HEK293 (cell line): ENCODE measurements around the gene GPR162.

Source experiments
- GLIS2 ChIP-seq: fragments of 450-650 bp; formaldehyde crosslinking; IDR thresholded peaks from 2 replicates; pipeline ENCODE4 v1.5.1; 2016; ENCODE audit warnings: missing biosample characterization, missing genetic modification characterization
- MZF1 ChIP-seq: fragments of 450-650 bp; formaldehyde crosslinking; IDR thresholded peaks from 2 replicates; pipeline ENCODE4 v1.5.1; 2017; ENCODE audit warnings: missing biosample characterization, missing genetic modification characterization, borderline replicate concordance
- PATZ1 ChIP-seq: fragments of 450-650 bp; formaldehyde crosslinking; IDR thresholded peaks from 2 replicates; pipeline ENCODE4 v1.5.1; 2016; ENCODE audit warnings: missing biosample characterization, missing genetic modification characterization
- PBX3 ChIP-seq: sonication (generic); formaldehyde crosslinking; IDR thresholded peaks from 2 replicates; pipeline ENCODE4 v1.8.1; 2022; ENCODE audit warnings: mild to moderate bottlenecking, moderate library complexity, missing genetic modification reagents
- REST ChIP-seq: fragments of 450-650 bp; formaldehyde crosslinking; IDR thresholded peaks from 2 replicates; pipeline ENCODE4 v1.5.1; 2016; ENCODE audit warnings: missing biosample characterization, missing genetic modification characterization
- YY1 ChIP-seq: fragments of 450-650 bp; formaldehyde crosslinking; IDR thresholded peaks from 2 replicates; pipeline ENCODE4 v1.5.1; 2018; ENCODE audit warnings: missing biosample characterization, missing genetic modification characterization
- ZBTB10 ChIP-seq: fragments of 450-650 bp; formaldehyde crosslinking; IDR thresholded peaks from 2 replicates; pipeline ENCODE4 v1.5.1; 2016; ENCODE audit warnings: missing biosample characterization, missing genetic modification characterization
- ZBTB26 ChIP-seq: fragments of 450-650 bp; formaldehyde crosslinking; optimal IDR thresholded peaks from 2 replicates; pipeline ENCODE3; 2016; ENCODE audit warnings: missing biosample characterization, mild to moderate bottlenecking, missing genetic modification characterization
- ZNF133 ChIP-seq: fragments of 450-650 bp; formaldehyde crosslinking; IDR thresholded peaks from 2 replicates; pipeline ENCODE4 v1.5.1; 2016; ENCODE audit warnings: missing biosample characterization, missing genetic modification characterization
- ZNF148 ChIP-seq: fragments of 450-650 bp; formaldehyde crosslinking; IDR thresholded peaks from 2 replicates; pipeline ENCODE4 v1.5.0; 2017; ENCODE audit warnings: missing biosample characterization, missing genetic modification characterization, borderline replicate concordance
- ZNF391 ChIP-seq: fragments of 450-650 bp; formaldehyde crosslinking; IDR thresholded peaks from 2 replicates; pipeline ENCODE4 v1.5.1; 2016; ENCODE audit warnings: low read depth, missing biosample characterization, missing genetic modification characterization, borderline replicate concordance
- ZNF510 ChIP-seq: fragments of 450-650 bp; formaldehyde crosslinking; IDR thresholded peaks from 2 replicates; pipeline ENCODE4 v1.5.1; 2018; ENCODE audit warnings: mild to moderate bottlenecking, missing genetic modification characterization, missing biosample characterization; ENCODE audit not compliant: insufficient replicate concordance
- ZNF544 ChIP-seq: fragments of 450-650 bp; formaldehyde crosslinking; IDR thresholded peaks from 2 replicates; pipeline ENCODE4 v1.5.0; 2017; ENCODE audit warnings: missing biosample characterization, missing genetic modification characterization
- ZNF548 ChIP-seq: fragments of 450-650 bp; formaldehyde crosslinking; IDR thresholded peaks from 2 replicates; pipeline ENCODE4 v1.5.1; 2016; ENCODE audit warnings: missing biosample characterization, missing genetic modification characterization
- ZNF571 ChIP-seq: fragments of 450-650 bp; formaldehyde crosslinking; IDR thresholded peaks from 2 replicates; pipeline ENCODE4 v1.5.0; 2017; ENCODE audit warnings: missing biosample characterization, missing genetic modification characterization
- ZNF629 ChIP-seq: fragments of 450-650 bp; formaldehyde crosslinking; IDR thresholded peaks from 2 replicates; pipeline ENCODE4 v1.5.1; 2017; ENCODE audit warnings: missing biosample characterization, missing genetic modification characterization
- ZNF639 ChIP-seq: fragments of 450-650 bp; formaldehyde crosslinking; IDR thresholded peaks from 2 replicates; pipeline ENCODE4 v1.5.1; 2016; ENCODE audit warnings: missing biosample characterization, missing genetic modification characterization
- ZNF654 ChIP-seq: fragments of 450-650 bp; formaldehyde crosslinking; IDR thresholded peaks from 2 replicates; pipeline ENCODE4 v1.5.1; 2016; ENCODE audit warnings: low read depth, missing biosample characterization, missing genetic modification characterization
- ZNF747 ChIP-seq: fragments of 450-650 bp; formaldehyde crosslinking; IDR thresholded peaks from 2 replicates; pipeline ENCODE4 v1.5.1; 2016; ENCODE audit warnings: missing biosample characterization, missing genetic modification characterization
- ZNF776 ChIP-seq: fragments of 450-650 bp; formaldehyde crosslinking; IDR thresholded peaks from 2 replicates; pipeline ENCODE4 v1.5.0; 2017; ENCODE audit warnings: missing biosample characterization, missing genetic modification characterization, borderline replicate concordance
- ZXDB ChIP-seq: fragments of 450-650 bp; formaldehyde crosslinking; IDR thresholded peaks from 2 replicates; pipeline ENCODE4 v1.5.1; 2016; ENCODE audit warnings: missing biosample characterization, missing genetic modification characterization

The GPR162 gene

GRCh38 chr12:6869049-6870021 lies 47.7 kb downstream of the GPR162 start (continued):
- peak; percentile 34; the same call in 1 of the 2 replicates for TF ChIP-seq PATZ1
- no peak for TF ChIP-seq ZNF544
- no peak for TF ChIP-seq YY1 (tag by site-specific recombination)
- TF ChIP-seq MZF1 (tag by site-specific recombination) = 0 out of 2 replicates have a peak, but pooled peaks have one; percentile 13
- no peak for TF ChIP-seq ZNF639 (tag by site-specific recombination)
- TF ChIP-seq ZNF548 (tag by site-specific recombination) = no peak
- no peak for TF ChIP-seq ZNF510 (tag by site-specific recombination)
- no peak for TF ChIP-seq ZNF148 (tag by site-specific recombination)
- no peak for TF ChIP-seq ZNF747 (tag by site-specific recombination)
- TF ChIP-seq ZNF133 (tag by site-specific recombination) = no peak
- TF ChIP-seq GLIS2 (tag by site-specific recombination) = no peak
- 0 out of 2 replicates have a peak, but pooled peaks have one; percentile 16 for TF ChIP-seq REST (tag by site-specific recombination)
- no peak for TF ChIP-seq ZBTB10 (tag by site-specific recombination)
- TF ChIP-seq PBX3 (CRISPR knock-in tag) = no peak
- no peak for TF ChIP-seq ZBTB26 (tag by site-specific recombination)
- no peak for TF ChIP-seq ZNF776 (tag by site-specific recombination)
- no peak for TF ChIP-seq ZXDB (tag by site-specific recombination)
- TF ChIP-seq ZNF629 (tag by site-specific recombination) = no peak
- no peak for TF ChIP-seq ZNF571 (tag by site-specific recombination)
- no peak; the same call in 1 of the 2 replicates for TF ChIP-seq ZNF391 (tag by site-specific recombination)
- peak; percentile 90 for TF ChIP-seq ZNF654 (tag by site-specific recombination)
